ENCODE results near the gene SIGLEC8.

- no peak for TF ChIP-seq CTCF (IDR thresholded peaks at IDR 0.05)
- TF ChIP-seq POLR2A (IDR thresholded peaks at IDR 0.05): no peak
These were observed 12.7 kb upstream of the SIGLEC8 start for GRCh38 chr19:51470966-51471365.
